Measurements from ENCODE around the gene LTV1. TPM values are rescaled to one million over a fixed set of nuclear protein-coding genes. Genes with fewer than 3 reads are reported as not detected.

The LTV1 gene
- total RNA-seq, 1 donor from 2014 or later = 15.8 TPM

DNA sequence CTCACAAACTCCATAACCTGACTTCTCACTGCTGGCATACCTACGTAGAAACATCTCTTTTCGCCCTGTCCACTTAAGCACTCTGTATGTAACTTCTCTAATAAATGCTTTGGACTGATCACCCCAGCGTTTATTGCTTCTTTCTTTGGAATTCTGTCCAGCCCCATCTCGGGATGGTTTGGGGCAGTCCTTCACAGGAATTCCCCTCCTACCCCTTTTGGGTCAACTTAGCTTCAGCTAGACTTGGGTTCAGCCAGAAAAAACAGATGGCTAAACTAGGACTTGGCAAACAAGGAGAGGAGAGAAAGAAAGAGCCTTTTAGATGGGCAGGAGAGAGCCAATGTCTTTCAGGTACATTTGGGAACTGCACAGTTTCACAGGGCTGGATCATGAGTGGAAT is 3.9 kb upstream of the LTV1 start:
- H3K4me3 ChIP-seq (ENCODE audit: low read depth, low read length) = no peak overlapping the region
- H3K36me3 ChIP-seq (ENCODE audit: control insufficient read depth, insufficient read depth, low read length) = no peaks in the 10 kb centered on the region
- TF ChIP-seq CTCF (IDR thresholded peaks at IDR 0.05; ENCODE audit: insufficient read depth, low read length, severe bottlenecking) = no peak
- FAIRE-seq (no peak), DNase-seq (ENCODE audit: low read depth) (no peak)
- H3K27me3 ChIP-seq (ENCODE audit: control insufficient read depth, insufficient read depth, low read length) = no peaks in the 10 kb centered on the region

- FAIRE-seq = no peak
- DNase-seq (ENCODE audit: low read depth) = no peak
- peaks cover 4% of the 10 kb centered on the region for H3K36me3 ChIP-seq (ENCODE audit: control insufficient read depth, insufficient read depth, low read length)
- no peak for TF ChIP-seq CTCF (IDR thresholded peaks at IDR 0.05; ENCODE audit: insufficient read depth, low read length, severe bottlenecking)
- no peaks in the 10 kb centered on the region for H3K27me3 ChIP-seq (ENCODE audit: control insufficient read depth, insufficient read depth, low read length)
- H3K4me3 ChIP-seq (ENCODE audit: low read depth, low read length) = no peak overlapping the region
Measured at GRCh38 chr6:143840595-143841265, 2.4 kb upstream of the LTV1 start.

- peak; percentile 22 for DNase-seq (ENCODE audit: low read depth)
- Histone ChIP-seq H3K27me3 (ENCODE audit: control insufficient read depth, insufficient read depth, low read length) (no peaks in the 10 kb centered on the region), H3K4me3 (ENCODE audit: low read depth, low read length) (peak overlapping the region; percentile 95), H3K36me3 (ENCODE audit: control insufficient read depth, insufficient read depth, low read length) (peaks cover 9% of the 10 kb centered on the region)
- no peak for FAIRE-seq
- TF ChIP-seq CTCF (IDR thresholded peaks at IDR 0.05; ENCODE audit: insufficient read depth, low read length, severe bottlenecking) = no peak
Measured at GRCh38 chr6:143842461-143842901, 657 bp upstream of the LTV1 start.

- FAIRE-seq (no peak), DNase-seq (ENCODE audit: low read depth) (no peak)
- Histone ChIP-seq H3K27me3 (ENCODE audit: control insufficient read depth, insufficient read depth, low read length) (no peaks in the 10 kb centered on the region), H3K4me3 (ENCODE audit: low read depth, low read length) (peak overlapping the region; percentile 95), H3K36me3 (ENCODE audit: control insufficient read depth, insufficient read depth, low read length) (peaks cover 14% of the 10 kb centered on the region)
- no peak for TF ChIP-seq CTCF (IDR thresholded peaks at IDR 0.05; ENCODE audit: insufficient read depth, low read length, severe bottlenecking)
Measured at GRCh38 chr6:143843677-143843999, 500 bp downstream of the LTV1 start.

DNA sequence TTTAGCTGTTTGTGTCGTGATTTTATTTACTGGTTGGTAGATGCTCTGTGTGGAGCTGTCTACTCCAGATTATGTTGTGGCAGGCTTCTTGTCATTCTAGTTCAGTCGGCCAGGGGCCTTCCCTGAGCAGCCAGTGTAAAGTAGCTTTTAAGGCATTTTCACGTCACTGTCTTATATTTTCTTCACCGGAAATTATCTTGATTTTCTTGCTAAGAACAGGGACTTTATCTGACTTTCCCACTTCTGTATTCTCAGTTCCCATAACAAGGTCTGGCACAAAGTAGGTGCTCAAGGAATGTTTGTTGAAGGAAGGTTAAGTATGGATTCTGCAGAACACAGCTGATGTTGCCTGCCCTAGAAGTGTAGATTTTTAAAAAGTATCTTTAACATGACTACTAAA is 868 bp downstream of the LTV1 start:
- no peak for FAIRE-seq
- DNase-seq (ENCODE audit: low read depth) = peak; percentile 6

More for the DNA sequence above, 868 bp downstream of the LTV1 start:
- H3K36me3 ChIP-seq (ENCODE audit: control insufficient read depth, insufficient read depth, low read length) = peaks cover 15% of the 10 kb centered on the region
- no peaks in the 10 kb centered on the region for H3K27me3 ChIP-seq (ENCODE audit: control insufficient read depth, insufficient read depth, low read length)
- peak overlapping the region; percentile 95 for H3K4me3 ChIP-seq (ENCODE audit: low read depth, low read length)
- TF ChIP-seq CTCF (IDR thresholded peaks at IDR 0.05; ENCODE audit: insufficient read depth, low read length, severe bottlenecking) = no peak

All from bronchial epithelial cell (primary cell).